ENCODE results near the gene RPS19BP1. TPM values are rescaled to one million over a fixed set of nuclear protein-coding genes. Genes with fewer than 3 reads are reported as not detected.

The RPS19BP1 gene
- total RNA-seq, 1 experiment from 2014 or later, result 80.4 TPM

DNA sequence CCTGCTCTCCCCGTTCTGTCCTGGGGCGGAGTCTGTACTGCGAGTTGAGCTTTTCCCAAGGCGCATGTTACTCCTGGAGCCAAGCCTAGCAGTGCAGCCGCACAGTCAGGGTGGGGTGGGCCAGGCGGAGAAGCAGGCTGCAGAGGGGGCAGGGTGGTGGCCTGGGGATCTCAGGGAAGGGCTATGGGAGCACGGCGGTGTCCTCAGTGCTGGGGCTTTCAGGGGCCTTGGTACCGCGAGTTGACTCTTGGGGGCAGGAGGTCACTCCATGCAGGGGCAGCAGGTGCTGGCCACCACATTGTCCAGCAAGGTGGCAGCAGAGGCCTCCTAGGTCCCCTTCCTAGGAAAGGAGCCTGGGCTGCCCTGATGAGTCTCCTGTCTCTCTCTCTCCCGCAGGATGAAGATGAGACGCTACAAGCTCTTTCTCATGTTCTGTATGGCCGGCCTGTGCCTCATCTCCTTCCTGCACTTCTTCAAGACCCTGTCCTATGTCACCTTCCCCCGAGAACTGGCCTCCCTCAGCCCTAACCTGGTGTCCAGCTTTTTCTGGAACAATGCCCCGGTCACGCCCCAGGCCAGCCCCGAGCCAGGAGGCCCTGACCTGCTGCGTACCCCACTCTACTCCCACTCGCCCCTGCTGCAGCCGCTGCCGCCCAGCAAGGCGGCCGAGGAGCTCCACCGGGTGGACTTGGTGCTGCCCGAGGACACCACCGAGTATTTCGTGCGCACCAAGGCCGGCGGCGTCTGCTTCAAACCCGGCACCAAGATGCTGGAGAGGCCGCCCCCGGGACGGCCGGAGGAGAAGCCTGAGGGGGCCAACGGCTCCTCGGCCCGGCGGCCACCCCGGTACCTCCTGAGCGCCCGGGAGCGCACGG, 45.4 kb downstream of the RPS19BP1 start:
- ChIA-PET RAD21 (ENCODE audit: low non-redundant PET in 1 of 2, low total read pairs in 2 of 2, uncharacterized antibody in 2 of 2, unreplicated experiment in 2 of 2) (no interaction called here), CTCF (interaction anchor here (1.0 kb wide), 1 partner anchor 9 kb away, joined by 3 read pairs; no protein-coding TSS in a partner anchor), POLR2A (no interaction called here)
- H3K4me2 ChIP-seq (ENCODE audit: low read length), result no peak overlapping the region
- no peaks in the 10 kb centered on the region for H4K20me1 ChIP-seq (ENCODE audit: insufficient read depth)
- no peak overlapping the region for H2AFZ ChIP-seq (ENCODE audit: low read depth, low read length, poor library complexity, severe bottlenecking)
- no peak overlapping the region for H3K4me3 ChIP-seq (replicated peaks in 1 of 2; ENCODE audit: low read depth in 1 of 2, low read length in 2 of 2)
- no TSS peak for BruUV-seq (replicated peaks)
- TF ChIP-seq TCF7L2 (IDR thresholded peaks at IDR 0.05; ENCODE audit: borderline replicate concordance, extremely low read depth, insufficient read depth, insufficient read length) (no peak), RAD21 (IDR thresholded peaks at IDR 0.05; ENCODE audit: low read depth) (no peak), MAX (IDR thresholded peaks at IDR 0.05) (no peak), SP1 (IDR thresholded peaks at IDR 0.05; ENCODE audit: low read depth) (no peak), SIN3A (IDR thresholded peaks at IDR 0.05; ENCODE audit: low read depth) (no peak), ZNF274 (IDR thresholded peaks at IDR 0.05; ENCODE audit: low read depth, low read length) (no peak), POLR2AphosphoS5 (IDR thresholded peaks at IDR 0.05; ENCODE audit: low read depth, low read length) (no peak)
- TF ChIP-seq, protein P1, sequence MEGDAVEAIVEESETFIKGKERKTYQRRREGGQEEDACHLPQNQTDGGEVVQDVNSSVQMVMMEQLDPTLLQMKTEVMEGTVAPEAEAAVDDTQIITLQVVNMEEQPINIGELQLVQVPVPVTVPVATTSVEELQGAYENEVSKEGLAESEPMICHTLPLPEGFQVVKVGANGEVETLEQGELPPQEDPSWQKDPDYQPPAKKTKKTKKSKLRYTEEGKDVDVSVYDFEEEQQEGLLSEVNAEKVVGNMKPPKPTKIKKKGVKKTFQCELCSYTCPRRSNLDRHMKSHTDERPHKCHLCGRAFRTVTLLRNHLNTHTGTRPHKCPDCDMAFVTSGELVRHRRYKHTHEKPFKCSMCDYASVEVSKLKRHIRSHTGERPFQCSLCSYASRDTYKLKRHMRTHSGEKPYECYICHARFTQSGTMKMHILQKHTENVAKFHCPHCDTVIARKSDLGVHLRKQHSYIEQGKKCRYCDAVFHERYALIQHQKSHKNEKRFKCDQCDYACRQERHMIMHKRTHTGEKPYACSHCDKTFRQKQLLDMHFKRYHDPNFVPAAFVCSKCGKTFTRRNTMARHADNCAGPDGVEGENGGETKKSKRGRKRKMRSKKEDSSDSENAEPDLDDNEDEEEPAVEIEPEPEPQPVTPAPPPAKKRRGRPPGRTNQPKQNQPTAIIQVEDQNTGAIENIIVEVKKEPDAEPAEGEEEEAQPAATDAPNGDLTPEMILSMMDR (IDR thresholded peaks at IDR 0.05 in 2 of 3, conservative IDR thresholded peaks at IDR 0.05 in 1 of 3; ENCODE audit: borderline replicate concordance in 1 of 3, insufficient read depth in 1 of 3, low read depth in 2 of 3, low read length in 2 of 3), result no peak
- TF ChIP-seq, protein P2, sequence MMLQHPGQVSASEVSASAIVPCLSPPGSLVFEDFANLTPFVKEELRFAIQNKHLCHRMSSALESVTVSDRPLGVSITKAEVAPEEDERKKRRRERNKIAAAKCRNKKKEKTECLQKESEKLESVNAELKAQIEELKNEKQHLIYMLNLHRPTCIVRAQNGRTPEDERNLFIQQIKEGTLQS (IDR thresholded peaks at IDR 0.05), result no peak
- H3K27ac ChIP-seq (ENCODE audit: low read depth, low read length), result no peak overlapping the region
- DNase-seq (ENCODE audit: low read depth, low spot score), result no peak
- ATAC-seq, result no peak
- H3K27me3 ChIP-seq (ENCODE audit: insufficient read depth, low read length), result no peaks in the 10 kb centered on the region
- H3K79me2 ChIP-seq (ENCODE audit: insufficient read depth, low read length), result no peaks in the 10 kb centered on the region
- H3K4me1 ChIP-seq (ENCODE audit: control insufficient read depth in 1 of 2, insufficient read depth in 2 of 2, low read length in 2 of 2), result peaks cover 0 to 6% of the 10 kb centered on the region in 2 experiments; a peak in 2 of 4 replicates
- H3K36me3 ChIP-seq (ENCODE audit: control insufficient read depth in 1 of 2, insufficient read depth in 2 of 2, low read length in 2 of 2), result no peaks in the 10 kb centered on the region
- no peak overlapping the region for H3K9ac ChIP-seq (ENCODE audit: low read length)
- intact Hi-C loops (cut with micrococcal nuclease), result no loop called here
- H3K9me2 ChIP-seq (ENCODE audit: insufficient read depth), result no peaks in the 10 kb centered on the region
- H3K9me3 ChIP-seq (ENCODE audit: control insufficient read depth in 1 of 2, insufficient read depth in 1 of 2, low read depth in 1 of 2, low read length in 2 of 2), result no peaks in the 10 kb centered on the region
